Lower lobe of right lung (tissue), 2 donors: ENCODE results near the gene PURA. TPM values are rescaled to one million over a fixed set of nuclear protein-coding genes. Genes with fewer than 3 reads are reported as not detected.

Experiments used
- ATAC-seq, 2 donors: fragments of 200-7000 bp; cut with Tn5 transposase; one replicate each; pipeline ENCODE4 v1.9.1; 2020 to 2022; ENCODE audit warnings: mild to moderate bottlenecking in 2 of 2, moderate library complexity in 2 of 2
- DNase-seq: peaks from one replicate; pipeline ENCODE4 v3.0.0-alpha.2; 2020
- H3K27ac ChIP-seq: fragments of 200-600 bp; one replicate; pipeline ENCODE4 v1.8.0; 2022
- H3K27me3 ChIP-seq: fragments of 200-600 bp; one replicate; pipeline ENCODE4 v1.8.0; 2022; ENCODE audit warnings: low read depth
- H3K36me3 ChIP-seq: fragments of 200-600 bp; one replicate; pipeline ENCODE4 v1.8.0; 2022; ENCODE audit warnings: mild to moderate bottlenecking
- H3K4me1 ChIP-seq: fragments of 200-600 bp; one replicate; pipeline ENCODE4 v1.8.0; 2022
- H3K4me3 ChIP-seq: fragments of 200-600 bp; one replicate; pipeline ENCODE4 v1.8.0; 2022; ENCODE audit warnings: mild to moderate bottlenecking
- H3K9me3 ChIP-seq: fragments of 200-600 bp; one replicate; pipeline ENCODE4 v1.8.0; 2022
- CTCF ChIP-seq: fragments of 200-600 bp; IDR thresholded peaks from one replicate; pipeline ENCODE4 v1.8.0; 2022; ENCODE audit warnings: antibody characterized with exemption, mild to moderate bottlenecking
- intact Hi-C: fragments of 100-400 bp; cut with DNase I; formaldehyde crosslinking; loops from one replicate; pipeline ENCODE4 v1.11.0; 2022
- total RNA-seq: library from RNA; stranded (reverse); fragmentation: NEBNext Ultra II Directional; extraction: Animal tissue kit (Norgen Biotek cat#: 25700); gene quantifications from one replicate; pipeline ENCODE4 v1.2.1, GENCODE V29; 2021
- donor health status: DM: no; HTN: yes; CAD: no; lungs with severe emphysema.

PURA gene
- total RNA-seq, 1 donor from 2014 or later: 32.4 TPM

GRCh38 chr5:140093866-140094265 lies 20.0 kb upstream of the PURA start:
- ATAC-seq: no peak
- Histone ChIP-seq H3K4me3 (no peak overlapping the region), H3K9me3 (peaks cover 17% of the 10 kb centered on the region), H3K4me1 (no peaks in the 10 kb centered on the region), H3K27ac (no peak overlapping the region), H3K27me3 (no peaks in the 10 kb centered on the region), H3K36me3 (no peaks in the 10 kb centered on the region)
- DNase-seq: no peak
- TF ChIP-seq CTCF: no peak
- intact Hi-C loops: no loop called here

DNA sequence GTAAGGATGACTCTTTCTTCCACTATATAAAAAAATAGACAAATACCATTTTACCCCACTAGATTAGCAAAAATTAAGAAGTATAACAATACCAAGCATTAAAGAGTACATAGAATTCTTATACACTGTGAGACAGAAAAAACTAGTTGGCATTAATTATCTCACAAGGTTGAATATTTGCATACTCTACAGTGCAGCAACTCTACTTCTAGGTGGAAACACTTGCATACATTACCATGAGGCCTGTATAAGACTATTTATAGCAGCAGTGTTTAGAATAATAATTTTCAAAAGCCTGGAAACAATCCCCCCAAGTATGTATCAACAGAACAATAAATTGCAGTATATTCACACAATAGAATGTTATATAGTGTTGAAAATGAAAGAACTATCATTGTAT lies 19.0 kb upstream of the PURA start:
- Histone ChIP-seq H3K27ac (no peak overlapping the region), H3K27me3 (no peaks in the 10 kb centered on the region), H3K4me3 (no peak overlapping the region), H3K4me1 (no peaks in the 10 kb centered on the region), H3K36me3 (no peaks in the 10 kb centered on the region), H3K9me3 (peaks cover 12% of the 10 kb centered on the region)
- no peak for ATAC-seq
- TF ChIP-seq CTCF: no peak
- intact Hi-C loops: no loop called here
- DNase-seq: no peak

DNA sequence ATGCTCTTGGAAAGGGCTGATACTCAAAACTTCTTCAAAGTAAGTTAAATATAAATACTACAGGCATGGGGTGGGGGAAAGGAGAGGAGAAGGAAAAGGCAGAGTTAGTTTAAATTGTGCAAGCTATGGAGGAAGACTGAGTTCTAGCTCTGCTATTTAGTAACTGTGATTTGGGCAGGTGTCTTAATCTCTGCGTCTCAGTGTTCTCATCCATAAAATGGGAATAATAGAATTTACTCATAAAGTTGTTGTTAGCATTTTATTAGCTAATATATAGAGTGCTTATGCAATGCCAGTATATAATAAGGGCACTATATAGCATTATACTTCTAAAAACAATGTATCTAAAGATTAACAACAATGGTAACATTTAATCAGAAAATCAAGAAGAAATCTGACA lies 12.7 kb upstream of the PURA start:
- DNase-seq (no peak), ATAC-seq (no peak)
- TF ChIP-seq CTCF: no peak
- intact Hi-C loops: no loop called here
- Histone ChIP-seq H3K36me3 (no peaks in the 10 kb centered on the region), H3K9me3 (no peaks in the 10 kb centered on the region), H3K4me3 (no peak overlapping the region), H3K27ac (no peak overlapping the region), H3K4me1 (peaks cover 3% of the 10 kb centered on the region), H3K27me3 (no peaks in the 10 kb centered on the region)

- DNase-seq (no peak), ATAC-seq (no peak)
- Histone ChIP-seq H3K36me3 (no peaks in the 10 kb centered on the region), H3K9me3 (no peaks in the 10 kb centered on the region), H3K4me1 (peaks cover 14% of the 10 kb centered on the region), H3K27me3 (no peaks in the 10 kb centered on the region), H3K27ac (no peak overlapping the region), H3K4me3 (no peak overlapping the region)
- intact Hi-C loops: no loop called here
- TF ChIP-seq CTCF: no peak
Measured at GRCh38 chr5:140103154-140103553, 10.8 kb upstream of the PURA start.

GRCh38 chr5:140104100-140104499 lies 9.8 kb upstream of the PURA start:
- Histone ChIP-seq H3K9me3 (no peaks in the 10 kb centered on the region), H3K4me1 (peaks cover 14% of the 10 kb centered on the region), H3K27ac (no peak overlapping the region), H3K4me3 (no peak overlapping the region), H3K36me3 (no peaks in the 10 kb centered on the region), H3K27me3 (no peaks in the 10 kb centered on the region)
- DNase-seq (no peak), ATAC-seq (no peak)
- intact Hi-C loops: no loop called here
- no peak for TF ChIP-seq CTCF

GRCh38 chr5:140106101-140106500 lies 7.8 kb upstream of the PURA start:
- H3K36me3 ChIP-seq: no peaks in the 10 kb centered on the region
- no peak for ATAC-seq
- no peak for DNase-seq
- intact Hi-C loops: no loop called here
- no peak overlapping the region for H3K4me3 ChIP-seq
- no peaks in the 10 kb centered on the region for H3K27me3 ChIP-seq
- TF ChIP-seq CTCF: no peak
- H3K4me1 ChIP-seq: peaks cover 14% of the 10 kb centered on the region
- H3K9me3 ChIP-seq: no peaks in the 10 kb centered on the region
- H3K27ac ChIP-seq: peak overlapping the region; percentile 99
